ENCODE data around the gene GRIK2.

GRIK2 gene

DNA sequence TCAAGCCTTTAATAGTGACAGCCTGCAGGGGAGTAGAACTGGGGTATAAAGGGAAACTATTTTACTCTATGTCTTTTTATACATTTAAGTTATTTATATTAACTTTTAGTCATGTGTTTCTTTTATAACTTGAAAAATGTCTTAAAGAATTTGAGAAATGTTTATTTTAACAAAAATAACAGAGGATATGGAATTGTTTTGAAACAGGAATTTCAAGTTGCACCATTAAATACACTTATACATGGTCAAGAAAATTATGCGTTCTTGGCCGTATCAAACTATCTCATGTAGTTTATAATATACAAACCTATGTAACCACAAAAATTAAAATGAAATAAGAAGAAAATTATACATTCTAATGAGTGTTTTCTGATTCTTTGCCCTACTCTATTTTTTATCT lies 282.7 kb downstream of the GRIK2 start:
- no peak overlapping the region for H3K4me3 ChIP-seq (ENCODE audit: low read depth, low read length)
- DNase-seq (ENCODE audit: low read depth) = no peak
- TF ChIP-seq, protein P1, sequence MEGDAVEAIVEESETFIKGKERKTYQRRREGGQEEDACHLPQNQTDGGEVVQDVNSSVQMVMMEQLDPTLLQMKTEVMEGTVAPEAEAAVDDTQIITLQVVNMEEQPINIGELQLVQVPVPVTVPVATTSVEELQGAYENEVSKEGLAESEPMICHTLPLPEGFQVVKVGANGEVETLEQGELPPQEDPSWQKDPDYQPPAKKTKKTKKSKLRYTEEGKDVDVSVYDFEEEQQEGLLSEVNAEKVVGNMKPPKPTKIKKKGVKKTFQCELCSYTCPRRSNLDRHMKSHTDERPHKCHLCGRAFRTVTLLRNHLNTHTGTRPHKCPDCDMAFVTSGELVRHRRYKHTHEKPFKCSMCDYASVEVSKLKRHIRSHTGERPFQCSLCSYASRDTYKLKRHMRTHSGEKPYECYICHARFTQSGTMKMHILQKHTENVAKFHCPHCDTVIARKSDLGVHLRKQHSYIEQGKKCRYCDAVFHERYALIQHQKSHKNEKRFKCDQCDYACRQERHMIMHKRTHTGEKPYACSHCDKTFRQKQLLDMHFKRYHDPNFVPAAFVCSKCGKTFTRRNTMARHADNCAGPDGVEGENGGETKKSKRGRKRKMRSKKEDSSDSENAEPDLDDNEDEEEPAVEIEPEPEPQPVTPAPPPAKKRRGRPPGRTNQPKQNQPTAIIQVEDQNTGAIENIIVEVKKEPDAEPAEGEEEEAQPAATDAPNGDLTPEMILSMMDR (IDR thresholded peaks at IDR 0.05; ENCODE audit: insufficient read depth, low read depth, low read length, missing control alignments) = no peak

DNA sequence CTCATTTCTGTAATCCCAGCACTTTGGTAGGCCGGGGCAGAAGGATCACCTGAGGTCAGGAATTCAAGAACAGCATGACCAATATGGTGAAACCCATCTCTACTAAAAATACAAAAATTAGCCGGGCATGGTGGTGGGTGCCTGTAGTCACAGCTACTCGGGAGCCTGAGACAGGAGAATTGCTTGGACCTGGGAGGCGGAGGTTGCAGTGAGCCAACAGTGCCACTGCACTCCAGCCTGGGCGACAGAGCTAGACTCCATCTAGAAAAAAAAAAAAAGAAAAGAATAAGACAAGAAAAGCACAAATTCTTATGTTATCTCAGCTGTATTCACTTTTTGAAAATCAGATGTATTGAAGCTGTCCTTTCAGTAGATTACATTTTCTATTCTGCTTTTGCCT lies 289.4 kb downstream of the GRIK2 start:
- H3K4me3 ChIP-seq (ENCODE audit: low read depth, low read length) = no peak overlapping the region
- TF ChIP-seq, protein P1 (IDR thresholded peaks at IDR 0.05; ENCODE audit: insufficient read depth, low read depth, low read length, missing control alignments) = no peak
- DNase-seq (ENCODE audit: low read depth) = no peak

DNA sequence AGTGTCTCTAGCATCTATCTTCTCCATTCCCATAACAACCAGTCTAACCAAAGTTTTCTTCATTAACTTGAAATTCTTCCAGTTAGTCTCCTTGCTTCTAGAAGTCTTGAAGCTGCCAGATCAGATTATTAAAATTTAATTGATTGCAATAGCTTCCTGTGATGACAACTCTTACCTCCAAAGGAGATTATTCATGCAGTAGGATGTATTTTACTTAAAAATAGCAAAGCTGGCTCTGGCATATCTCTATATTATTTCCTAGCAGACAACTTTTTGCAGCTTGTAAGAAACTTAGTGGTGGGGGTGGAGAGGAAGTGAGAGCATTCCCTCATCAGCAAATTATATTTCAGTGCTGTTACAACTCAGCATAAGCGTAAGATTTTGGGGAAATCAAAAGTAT lies 290.4 kb downstream of the GRIK2 start:
- DNase-seq (ENCODE audit: low read depth) = no peak
- no peak overlapping the region for H3K4me3 ChIP-seq (ENCODE audit: low read depth, low read length)
- TF ChIP-seq, protein P1 (IDR thresholded peaks at IDR 0.05; ENCODE audit: insufficient read depth, low read depth, low read length, missing control alignments) = no peak

DNA sequence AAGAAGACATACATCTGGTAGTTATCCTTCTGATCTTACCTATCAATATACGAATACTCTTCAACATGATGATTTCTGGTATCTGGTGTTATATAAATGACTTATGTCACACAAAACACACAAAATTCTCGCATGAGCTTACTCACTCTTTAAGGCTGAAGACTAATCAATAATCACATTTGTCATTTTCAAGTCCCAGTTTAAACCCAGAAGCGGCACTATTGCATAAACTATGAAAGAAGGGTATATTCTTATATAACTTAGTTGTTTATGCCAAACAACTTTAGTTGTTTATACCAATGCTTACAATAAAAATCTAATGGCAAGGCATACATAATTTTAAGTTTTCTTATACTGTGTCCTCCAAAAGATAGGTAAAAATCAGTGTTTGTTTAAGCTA lies 293.1 kb downstream of the GRIK2 start:
- no peak for DNase-seq (ENCODE audit: low read depth)
- TF ChIP-seq, protein P1 (IDR thresholded peaks at IDR 0.05; ENCODE audit: insufficient read depth, low read depth, low read length, missing control alignments) = no peak
- no peak overlapping the region for H3K4me3 ChIP-seq (ENCODE audit: low read depth, low read length)

DNA sequence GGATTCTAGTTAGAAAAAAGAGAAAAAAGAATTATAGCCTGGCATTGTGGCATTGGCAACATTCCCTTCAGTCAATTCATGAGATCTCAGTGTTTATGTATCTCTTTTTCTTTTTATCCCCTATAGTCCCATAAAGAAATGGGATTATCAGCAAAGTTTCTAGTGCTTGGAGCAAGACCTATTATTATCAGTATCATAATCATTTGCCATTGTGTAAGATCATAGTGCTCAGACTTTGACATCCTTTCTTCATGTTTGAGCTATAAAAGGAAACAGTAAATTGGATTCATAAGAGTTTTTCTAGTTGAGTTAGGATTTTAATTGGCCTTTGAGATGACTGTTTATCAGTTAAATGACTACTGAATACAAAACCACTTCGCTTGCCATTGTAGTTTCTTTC lies 295.6 kb downstream of the GRIK2 start:
- H3K4me3 ChIP-seq (ENCODE audit: low read depth, low read length) = no peak overlapping the region
- DNase-seq (ENCODE audit: low read depth) = no peak
- TF ChIP-seq, protein P1 (IDR thresholded peaks at IDR 0.05; ENCODE audit: insufficient read depth, low read depth, low read length, missing control alignments) = no peak

DNA sequence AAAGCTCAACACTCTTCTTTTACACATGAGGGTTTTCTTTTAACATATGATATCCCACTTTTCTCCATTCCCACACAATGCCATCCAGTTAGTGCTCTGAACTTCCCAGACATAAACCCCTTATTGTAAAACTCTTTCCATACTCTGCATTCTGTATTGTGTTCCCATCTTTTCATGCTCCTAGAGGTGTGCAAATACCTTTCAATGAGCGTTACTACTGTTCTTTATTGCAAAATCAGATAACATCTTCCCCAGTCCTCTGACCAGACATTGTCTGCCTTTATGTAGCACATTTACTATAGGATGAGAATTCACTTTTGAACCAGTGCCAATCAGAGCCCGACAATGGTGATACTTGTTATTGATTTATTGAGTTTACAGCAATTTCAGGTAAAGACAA lies 296.2 kb downstream of the GRIK2 start:
- no peak for DNase-seq (ENCODE audit: low read depth)
- no peak overlapping the region for H3K4me3 ChIP-seq (ENCODE audit: low read depth, low read length)
- TF ChIP-seq, protein P1 (IDR thresholded peaks at IDR 0.05; ENCODE audit: insufficient read depth, low read depth, low read length, missing control alignments) = no peak

DNA sequence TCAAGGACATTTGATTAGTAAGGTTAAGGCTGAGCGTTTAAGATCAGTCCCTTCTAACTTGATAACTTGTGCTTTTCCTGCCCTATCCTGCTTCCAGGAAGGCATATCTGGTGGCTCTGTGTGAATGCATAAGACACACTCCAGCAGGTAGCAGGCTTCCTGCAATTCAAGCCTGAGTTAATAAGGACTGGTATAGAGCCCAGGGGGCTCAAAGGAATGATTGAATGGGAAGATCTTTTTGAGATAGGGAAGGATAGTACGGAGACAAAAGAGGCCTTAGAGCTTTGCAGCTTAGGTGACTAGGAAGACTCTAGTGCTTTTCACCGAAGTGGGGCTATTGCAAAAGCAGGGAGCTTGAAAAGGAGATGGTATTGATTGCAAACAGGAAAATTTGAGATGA lies 307.1 kb downstream of the GRIK2 start:
- TF ChIP-seq, protein P1 (IDR thresholded peaks at IDR 0.05; ENCODE audit: insufficient read depth, low read depth, low read length, missing control alignments) = no peak
- DNase-seq (ENCODE audit: low read depth) = no peak

More for the DNA sequence above, 307.1 kb downstream of the GRIK2 start:
- no peak overlapping the region for H3K4me3 ChIP-seq (ENCODE audit: low read depth, low read length)
